Activated CD8-positive, alpha-beta T cell treated with anti-CD3 and anti-CD28 coated beads, Interleukin-2, amount 10 ng/mL, durations not matched to agents 7 days and 5 days (primary cell): Measurements from ENCODE around the gene NEK9. TPM values are rescaled to one million over a fixed set of nuclear protein-coding genes. Genes with fewer than 3 reads are reported as not detected.

Experiments used
- ATAC-seq: fragments of 150-1000 bp; cut with Tn5 transposase; one replicate; pipeline ENCODE4 v1.10.0; 2021; ENCODE audit warnings: moderate library complexity
- CTCF ChIA-PET: fragments of 350-600 bp; sonication (Branson Sonifier 250); formaldehyde crosslinking; loops from one replicate; lab custom pipeline; 2021; ENCODE audit warnings: antibody characterized with exemption; lab: Charles Lee
- POLR2A ChIA-PET: fragments of 350-600 bp; sonication (Branson Sonifier 250); formaldehyde crosslinking; loops from one replicate; lab custom pipeline; 2021; ENCODE audit warnings: antibody characterized with exemption; lab: Charles Lee
- DNase-seq: peaks from one replicate; pipeline ENCODE4 v3.0.0-alpha.2; 2020
- H3K27ac Mint-ChIP-seq: one replicate; pipeline ENCODE4 v1.8.0; 2021; ENCODE audit warnings: mild to moderate bottlenecking, mixed read lengths
- H3K27me3 Mint-ChIP-seq: one replicate; pipeline ENCODE4 v1.8.0; 2021; ENCODE audit warnings: low read depth, mixed read lengths
- H3K36me3 Mint-ChIP-seq: one replicate; pipeline ENCODE4 v1.8.0; 2021; ENCODE audit warnings: low read depth, mixed read lengths
- H3K4me1 Mint-ChIP-seq: one replicate; pipeline ENCODE4 v1.8.0; 2021; ENCODE audit warnings: low read depth, mixed read lengths
- H3K4me3 Mint-ChIP-seq: one replicate; pipeline ENCODE4 v1.8.0; 2021; ENCODE audit warnings: mild to moderate bottlenecking, mixed read lengths
- H3K9me3 Mint-ChIP-seq: one replicate; pipeline ENCODE4 v1.8.0; 2022; ENCODE audit warnings: mixed read lengths; ENCODE audit not compliant: insufficient read depth
- total RNA-seq, 2 experiments: library from RNA; stranded (reverse); gene quantifications; one replicate each; pipeline ENCODE4 v1.2.3, GENCODE V29; 2021

Gene NEK9
- total RNA-seq, 2 experiments from 2014 or later, result 73.7 to 80.0 TPM

GRCh38 chr14:75049731-75050201 lies 77.1 kb downstream of the NEK9 start:
- DNase-seq (no peak), ATAC-seq (no peak)
- Mint-ChIP-seq H3K4me1 (peaks cover 47% of the 10 kb centered on the region), H3K9me3 (no peaks in the 10 kb centered on the region), H3K36me3 (peaks cover 42% of the 10 kb centered on the region), H3K4me3 (peak overlapping the region; percentile 36), H3K27me3 (no peaks in the 10 kb centered on the region), H3K27ac (no peak overlapping the region)
- POLR2A ChIA-PET, result interaction anchor here (0.6 to 1.3 kb wide), 2 partner anchors 14 to 20 kb away, joined by 4 to 5 read pairs; partner anchors contain the start of genes ACYP1 and ZC2HC1C
- CTCF ChIA-PET, result interaction anchor here (0.6 to 2.9 kb wide), 5 partner anchors 14 to 102 kb away, joined by 3 to 11 read pairs (median 8); partner anchors contain the start of gene ACYP1

DNA sequence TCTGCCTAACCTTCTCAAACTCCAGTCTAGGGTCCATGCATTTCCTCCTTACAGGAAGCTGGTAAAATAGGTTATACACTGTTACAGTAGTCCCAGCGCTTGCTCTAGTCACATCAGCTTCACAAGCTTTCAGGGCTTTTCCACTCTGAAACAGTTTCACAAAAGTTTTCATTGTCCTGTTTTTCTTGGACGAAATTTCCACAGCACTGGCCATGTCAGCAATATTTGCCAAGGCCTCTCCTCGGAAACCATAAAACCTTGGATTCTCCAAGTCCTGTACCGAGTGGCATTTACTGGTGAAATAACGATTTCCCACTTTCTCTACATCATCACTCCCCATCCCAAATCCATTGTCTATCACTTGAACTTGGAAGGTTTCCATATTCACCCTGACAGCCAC lies 77.7 kb downstream of the NEK9 start:
- H3K4me3 Mint-ChIP-seq, result no peak overlapping the region

GRCh38 chr14:75048101-75048500 lies 78.7 kb downstream of the NEK9 start:
- Mint-ChIP-seq H3K36me3 (peaks cover 29% of the 10 kb centered on the region), H3K9me3 (no peaks in the 10 kb centered on the region), H3K4me3 (no peak overlapping the region), H3K4me1 (peaks cover 37% of the 10 kb centered on the region), H3K27ac (no peak overlapping the region), H3K27me3 (no peaks in the 10 kb centered on the region)
- ChIA-PET POLR2A (interaction anchor here (0.7 to 1.0 kb wide), 2 partner anchors 15 to 46 kb away, joined by 3 to 4 read pairs; partner anchors contain the start of gene EIF2B2), CTCF (interaction anchor here (1.3 to 2.9 kb wide), 6 partner anchors 16 to 107 kb away, joined by 3 to 11 read pairs (median 6); partner anchors contain the start of gene ACYP1)
- ATAC-seq (no peak), DNase-seq (no peak)

More for the DNA sequence above, 77.7 kb downstream of the NEK9 start:
- Mint-ChIP-seq H3K4me1 (peaks cover 47% of the 10 kb centered on the region), H3K27me3 (no peaks in the 10 kb centered on the region), H3K36me3 (peaks cover 38% of the 10 kb centered on the region), H3K27ac (no peak overlapping the region), H3K9me3 (no peaks in the 10 kb centered on the region)
- no peak for DNase-seq
- ChIA-PET POLR2A (interaction anchor here (1.3 kb wide), 1 partner anchor 14 kb away, joined by 5 read pairs; the partner anchor contains the start of gene ACYP1), CTCF (interaction anchor here (0.9 to 2.9 kb wide), 6 partner anchors 15 to 103 kb away, joined by 3 to 11 read pairs (median 6); partner anchors contain the start of gene ACYP1)
- no peak for ATAC-seq

DNA sequence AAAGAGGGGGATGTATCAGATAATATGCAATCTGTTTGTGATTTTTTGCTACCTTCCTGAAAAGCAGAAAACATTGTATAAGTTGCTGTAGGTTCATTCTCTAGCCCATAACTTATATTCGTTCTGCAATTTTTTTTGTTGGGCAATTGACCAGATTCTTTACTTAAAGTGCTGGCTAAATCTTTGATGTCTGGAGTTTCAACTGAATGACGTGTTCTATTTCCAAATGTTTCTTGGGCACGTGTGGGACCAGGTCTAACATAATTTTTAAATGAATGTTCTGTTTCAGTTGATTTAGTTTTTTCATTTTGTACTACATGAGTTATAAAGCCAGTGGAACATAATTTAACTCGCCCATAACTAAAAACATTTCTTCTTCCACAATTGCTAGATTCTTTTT lies 79.3 kb downstream of the NEK9 start:
- POLR2A ChIA-PET, result no interaction called here
- H3K4me1 Mint-ChIP-seq, result peaks cover 31% of the 10 kb centered on the region
- no peak for ATAC-seq
- CTCF ChIA-PET, result interaction anchor here (1.4 to 2.9 kb wide), 4 partner anchors 16 to 106 kb away, joined by 3 to 11 read pairs (median 6); partner anchors contain the start of gene ACYP1
- H3K36me3 Mint-ChIP-seq, result peaks cover 23% of the 10 kb centered on the region
- H3K4me3 Mint-ChIP-seq, result no peak overlapping the region
- DNase-seq, result no peak
- no peaks in the 10 kb centered on the region for H3K27me3 Mint-ChIP-seq
- H3K9me3 Mint-ChIP-seq, result no peaks in the 10 kb centered on the region
- no peak overlapping the region for H3K27ac Mint-ChIP-seq

- no peak for DNase-seq
- Mint-ChIP-seq H3K36me3 (peaks cover 19% of the 10 kb centered on the region), H3K27me3 (no peaks in the 10 kb centered on the region), H3K4me3 (no peak overlapping the region), H3K9me3 (no peaks in the 10 kb centered on the region), H3K4me1 (peaks cover 27% of the 10 kb centered on the region), H3K27ac (no peak overlapping the region)
- ATAC-seq, result no peak
- ChIA-PET CTCF (interaction anchor here (1.4 to 2.6 kb wide), 2 partner anchors 41 to 105 kb away, joined by 3 to 8 read pairs; no protein-coding TSS in a partner anchor), POLR2A (no interaction called here)
These were observed 79.9 kb downstream of the NEK9 start for GRCh38 chr14:75046899-75047298.

DNA sequence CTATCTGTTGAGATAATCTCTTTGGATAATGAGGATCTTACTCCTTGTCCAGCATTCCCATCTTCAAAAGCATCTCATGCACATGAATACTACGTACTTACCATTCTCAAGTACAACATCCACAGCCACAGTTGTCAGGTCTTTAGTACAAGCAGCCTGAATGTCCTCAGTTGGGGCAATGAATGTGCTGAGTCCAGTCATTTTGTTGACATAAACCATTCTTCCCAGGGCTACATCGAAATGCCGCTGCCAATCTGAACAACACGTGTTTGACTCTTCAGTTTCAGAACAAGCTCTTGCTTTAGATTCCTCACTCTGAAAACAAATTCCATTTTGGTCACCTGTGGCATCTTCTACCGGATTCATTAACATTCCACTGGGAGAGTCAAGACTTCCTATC lies 80.6 kb downstream of the NEK9 start:
- ChIA-PET CTCF (interaction anchor here (2.6 kb wide), 1 partner anchor 42 kb away, joined by 8 read pairs; no protein-coding TSS in a partner anchor), POLR2A (no interaction called here)
- ATAC-seq (no peak), DNase-seq (no peak)
- Mint-ChIP-seq H3K4me1 (peaks cover 23% of the 10 kb centered on the region), H3K36me3 (peaks cover 19% of the 10 kb centered on the region), H3K4me3 (no peak overlapping the region), H3K27ac (no peak overlapping the region), H3K9me3 (no peaks in the 10 kb centered on the region), H3K27me3 (no peaks in the 10 kb centered on the region)

DNA sequence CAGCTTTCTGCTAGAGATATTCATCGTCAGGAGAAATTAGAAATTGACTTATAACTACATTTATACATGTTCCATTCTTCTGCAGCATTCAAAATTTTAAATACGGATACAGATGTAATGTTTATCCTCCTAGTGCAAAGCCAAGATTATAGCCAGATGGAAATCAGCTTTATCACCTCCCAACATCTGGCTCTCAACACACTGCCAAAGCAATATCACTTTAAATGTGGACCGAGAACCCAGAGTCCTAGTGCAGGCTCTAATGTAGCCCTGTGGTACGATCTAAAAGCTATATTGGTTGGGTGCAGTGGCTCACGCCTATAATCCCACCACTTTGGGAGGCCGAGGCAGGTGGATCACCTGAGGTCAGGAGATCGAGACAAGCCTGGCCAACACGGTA lies 82.1 kb downstream of the NEK9 start:
- Mint-ChIP-seq H3K9me3 (no peaks in the 10 kb centered on the region), H3K27me3 (no peaks in the 10 kb centered on the region), H3K4me3 (no peak overlapping the region), H3K27ac (no peak overlapping the region), H3K4me1 (peaks cover 11% of the 10 kb centered on the region), H3K36me3 (peaks cover 14% of the 10 kb centered on the region)
- ChIA-PET POLR2A (no interaction called here), CTCF (interaction anchor here (1.4 to 2.6 kb wide), 2 partner anchors 22 to 43 kb away, joined by 3 to 8 read pairs; no protein-coding TSS in a partner anchor)
- DNase-seq (no peak), ATAC-seq (no peak)

DNA sequence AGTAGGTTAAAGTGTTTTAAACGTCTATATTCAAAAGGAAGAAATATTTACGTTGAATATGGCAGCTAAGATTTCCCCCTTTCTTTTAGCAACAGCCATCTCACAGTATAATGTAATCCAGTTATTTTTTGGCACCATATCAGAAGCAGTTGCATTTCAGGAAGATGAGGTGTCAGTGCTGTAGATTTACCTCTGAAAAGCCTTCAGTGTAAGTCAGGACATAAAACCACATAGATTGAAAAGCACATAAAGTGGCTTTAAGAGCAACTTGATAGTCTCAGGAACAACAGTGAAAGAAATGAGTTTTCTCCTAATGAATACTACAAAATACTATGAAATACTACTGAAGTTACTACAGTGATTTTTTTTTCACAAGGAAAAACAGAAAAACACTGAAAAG lies 82.5 kb downstream of the NEK9 start:
- no peaks in the 10 kb centered on the region for H3K27me3 Mint-ChIP-seq
- ChIA-PET CTCF (interaction anchor here (1.4 kb wide), 1 partner anchor 22 kb away, joined by 3 read pairs; no protein-coding TSS in a partner anchor), POLR2A (no interaction called here)
- H3K4me3 Mint-ChIP-seq, result no peak overlapping the region
- H3K9me3 Mint-ChIP-seq, result no peaks in the 10 kb centered on the region
- no peak overlapping the region for H3K27ac Mint-ChIP-seq
- H3K4me1 Mint-ChIP-seq, result peaks cover 11% of the 10 kb centered on the region
- DNase-seq (no peak), ATAC-seq (no peak)
- H3K36me3 Mint-ChIP-seq, result peaks cover 10% of the 10 kb centered on the region

DNA sequence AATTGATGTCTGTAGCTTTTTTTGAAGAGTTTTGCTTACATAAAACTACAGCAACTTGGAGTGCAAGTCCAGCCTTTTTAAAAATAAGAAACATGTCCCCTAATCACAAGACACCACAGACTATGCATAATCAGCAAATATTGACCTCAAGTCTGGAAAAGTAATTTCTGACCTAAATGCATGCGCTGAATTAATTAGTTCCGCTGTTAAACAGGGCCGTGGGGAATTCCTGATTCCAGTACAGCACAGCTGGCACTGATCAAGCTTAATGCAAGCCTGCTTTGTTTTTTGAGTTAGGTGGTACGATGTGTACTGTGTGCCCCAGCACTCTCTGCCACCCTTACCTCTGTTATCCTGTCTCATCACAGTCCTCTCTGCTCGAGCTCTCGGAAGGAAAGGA lies 84.8 kb downstream of the NEK9 start:
- Mint-ChIP-seq H3K27me3 (no peaks in the 10 kb centered on the region), H3K9me3 (no peaks in the 10 kb centered on the region), H3K36me3 (peaks cover 10% of the 10 kb centered on the region), H3K4me3 (no peak overlapping the region), H3K4me1 (peaks cover 8% of the 10 kb centered on the region), H3K27ac (no peak overlapping the region)
- ChIA-PET CTCF (interaction anchor here (0.7 to 1.2 kb wide), 2 partner anchors 19 to 267 kb away, joined by 3 read pairs; no protein-coding TSS in a partner anchor), POLR2A (no interaction called here)
- no peak for ATAC-seq
- DNase-seq, result no peak

DNA sequence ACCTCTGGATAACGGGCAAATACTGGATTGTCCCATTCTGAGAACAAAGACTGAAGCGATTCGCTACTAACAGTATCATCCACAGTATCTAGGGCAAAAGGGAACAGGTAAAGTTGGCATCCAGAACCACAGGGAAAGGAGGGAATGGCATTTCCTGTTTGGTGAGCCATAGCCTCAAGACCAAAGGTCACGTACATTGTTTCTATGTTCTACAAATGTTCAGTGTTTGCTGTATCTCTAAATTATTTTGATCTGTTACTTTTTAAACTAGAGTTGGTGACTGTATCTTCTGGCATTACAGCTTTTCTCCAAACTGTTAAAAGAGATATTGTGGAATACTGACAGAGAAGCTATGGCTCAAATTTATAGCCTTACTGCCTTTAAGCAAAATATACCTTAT lies 85.2 kb downstream of the NEK9 start:
- Mint-ChIP-seq H3K4me1 (peaks cover 5% of the 10 kb centered on the region), H3K36me3 (peaks cover 11% of the 10 kb centered on the region), H3K9me3 (no peaks in the 10 kb centered on the region), H3K4me3 (no peak overlapping the region), H3K27me3 (no peaks in the 10 kb centered on the region), H3K27ac (no peak overlapping the region)
- ChIA-PET POLR2A (no interaction called here), CTCF (interaction anchor here (0.7 to 1.2 kb wide), 2 partner anchors 19 to 267 kb away, joined by 3 read pairs; no protein-coding TSS in a partner anchor)
- ATAC-seq, result no peak
- DNase-seq, result no peak

DNA sequence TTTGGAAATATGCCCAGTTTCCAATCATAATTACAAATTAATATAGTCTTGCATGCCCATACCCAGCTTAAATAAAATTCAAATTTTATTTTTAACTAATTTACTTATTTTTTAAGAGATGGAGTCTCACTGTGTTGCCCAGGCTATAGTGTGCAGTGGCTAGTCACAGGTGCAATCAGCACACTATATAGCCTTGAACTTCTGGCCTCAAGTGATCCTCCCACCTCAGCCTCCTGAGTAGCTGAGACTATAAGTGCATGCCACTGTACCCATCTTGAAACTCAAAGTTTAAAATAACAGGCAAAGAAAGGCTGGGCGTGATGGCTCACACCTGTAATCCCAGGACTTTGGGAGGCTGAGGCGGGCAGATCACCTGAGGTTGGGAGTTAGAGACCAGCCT lies 85.9 kb downstream of the NEK9 start:
- ATAC-seq (no peak), DNase-seq (no peak)
- H3K27ac Mint-ChIP-seq, result no peak overlapping the region
- no peaks in the 10 kb centered on the region for H3K9me3 Mint-ChIP-seq
- peaks cover 12% of the 10 kb centered on the region for H3K36me3 Mint-ChIP-seq
- ChIA-PET CTCF (interaction anchor here (1.2 to 2.4 kb wide), 2 partner anchors 18 to 47 kb away, joined by 3 to 6 read pairs; no protein-coding TSS in a partner anchor), POLR2A (no interaction called here)
- no peak overlapping the region for H3K4me3 Mint-ChIP-seq
- H3K27me3 Mint-ChIP-seq, result no peaks in the 10 kb centered on the region
- H3K4me1 Mint-ChIP-seq, result peaks cover 5% of the 10 kb centered on the region

- Mint-ChIP-seq H3K4me3 (no peak overlapping the region), H3K27ac (no peak overlapping the region), H3K4me1 (peaks cover 5% of the 10 kb centered on the region), H3K9me3 (no peaks in the 10 kb centered on the region), H3K36me3 (peaks cover 12% of the 10 kb centered on the region), H3K27me3 (no peaks in the 10 kb centered on the region)
- ATAC-seq, result no peak
- POLR2A ChIA-PET, result no interaction called here
- CTCF ChIA-PET, result interaction anchor here (2.4 kb wide), 1 partner anchor 48 kb away, joined by 6 read pairs; no protein-coding TSS in a partner anchor
- no peak for DNase-seq
These were observed 86.3 kb downstream of the NEK9 start for GRCh38 chr14:75040507-75040906.
